ENCODE measurements around the gene SDK1.

GRCh38 chr7:4135301-4135700 is 834.2 kb downstream of the SDK1 start:
- TF ChIP-seq CTCF (IDR thresholded peaks at IDR 0.05) (no peak), POLR2A (IDR thresholded peaks at IDR 0.05) (no peak)
